PC-3 (cell line): ENCODE data around the gene DLGAP4.

Source experiments
- EZH2 ChIP-seq: fragments of 300-600 bp; sonication (generic); IDR thresholded peaks from one replicate; pipeline ENCODE4 v1.6.1; 2017; ENCODE audit warnings: antibody characterized with exemption, mild to moderate bottlenecking, low read length; ENCODE audit not compliant: unreplicated experiment
- EZH2phosphoT487 ChIP-seq: fragments of 300-600 bp; sonication (generic); IDR thresholded peaks from 2 replicates; pipeline ENCODE4 v1.6.1; 2018; ENCODE audit warnings: mild to moderate bottlenecking, antibody characterized with exemption, low read length, borderline replicate concordance
- TF ChIP-seq, protein P1 (sequence below): fragments of 300-600 bp; sonication (generic); conservative IDR thresholded peaks from 2 replicates; pipeline ENCODE4 v1.5.1; 2017; ENCODE audit warnings: antibody characterized with exemption, low read depth, mild to moderate bottlenecking, low read length

DNA sequence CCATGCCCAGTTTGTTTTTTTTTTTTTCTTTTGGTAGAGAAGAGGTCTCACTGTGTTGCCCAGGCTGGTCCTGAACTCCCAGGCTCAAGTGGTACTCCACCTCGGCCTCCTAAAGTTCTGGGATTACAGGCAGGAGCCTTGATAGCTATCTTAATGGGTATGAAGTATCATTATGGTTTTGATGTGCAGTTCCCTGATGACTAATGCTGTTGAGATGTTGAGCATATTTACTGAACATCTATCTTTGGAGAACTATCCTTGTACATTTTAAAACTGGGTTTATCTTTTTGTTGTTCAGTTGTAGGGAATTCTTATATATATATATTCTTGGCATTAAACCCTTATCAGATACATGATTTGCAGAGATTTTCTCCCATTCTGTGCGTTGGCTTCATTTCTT is 213.8 kb downstream of the DLGAP4 start:
- TF ChIP-seq, protein P1, sequence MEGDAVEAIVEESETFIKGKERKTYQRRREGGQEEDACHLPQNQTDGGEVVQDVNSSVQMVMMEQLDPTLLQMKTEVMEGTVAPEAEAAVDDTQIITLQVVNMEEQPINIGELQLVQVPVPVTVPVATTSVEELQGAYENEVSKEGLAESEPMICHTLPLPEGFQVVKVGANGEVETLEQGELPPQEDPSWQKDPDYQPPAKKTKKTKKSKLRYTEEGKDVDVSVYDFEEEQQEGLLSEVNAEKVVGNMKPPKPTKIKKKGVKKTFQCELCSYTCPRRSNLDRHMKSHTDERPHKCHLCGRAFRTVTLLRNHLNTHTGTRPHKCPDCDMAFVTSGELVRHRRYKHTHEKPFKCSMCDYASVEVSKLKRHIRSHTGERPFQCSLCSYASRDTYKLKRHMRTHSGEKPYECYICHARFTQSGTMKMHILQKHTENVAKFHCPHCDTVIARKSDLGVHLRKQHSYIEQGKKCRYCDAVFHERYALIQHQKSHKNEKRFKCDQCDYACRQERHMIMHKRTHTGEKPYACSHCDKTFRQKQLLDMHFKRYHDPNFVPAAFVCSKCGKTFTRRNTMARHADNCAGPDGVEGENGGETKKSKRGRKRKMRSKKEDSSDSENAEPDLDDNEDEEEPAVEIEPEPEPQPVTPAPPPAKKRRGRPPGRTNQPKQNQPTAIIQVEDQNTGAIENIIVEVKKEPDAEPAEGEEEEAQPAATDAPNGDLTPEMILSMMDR, result no peak
- TF ChIP-seq EZH2 (no peak), EZH2phosphoT487 (no peak)
